ENCODE results near the gene ABCD3. TPM values are rescaled to one million over a fixed set of nuclear protein-coding genes. Genes with fewer than 3 reads are reported as not detected.
A peak's percentile ranks its signal among the peaks of the same experiment; 100 is the strongest.

Gene ABCD3
- total and polyA plus RNA-seq, 2 of the 13 experiments (the other 11 are each of a cell fraction or from before 2014, with no cell fraction given), result 27.5 to 166 TPM

DNA sequence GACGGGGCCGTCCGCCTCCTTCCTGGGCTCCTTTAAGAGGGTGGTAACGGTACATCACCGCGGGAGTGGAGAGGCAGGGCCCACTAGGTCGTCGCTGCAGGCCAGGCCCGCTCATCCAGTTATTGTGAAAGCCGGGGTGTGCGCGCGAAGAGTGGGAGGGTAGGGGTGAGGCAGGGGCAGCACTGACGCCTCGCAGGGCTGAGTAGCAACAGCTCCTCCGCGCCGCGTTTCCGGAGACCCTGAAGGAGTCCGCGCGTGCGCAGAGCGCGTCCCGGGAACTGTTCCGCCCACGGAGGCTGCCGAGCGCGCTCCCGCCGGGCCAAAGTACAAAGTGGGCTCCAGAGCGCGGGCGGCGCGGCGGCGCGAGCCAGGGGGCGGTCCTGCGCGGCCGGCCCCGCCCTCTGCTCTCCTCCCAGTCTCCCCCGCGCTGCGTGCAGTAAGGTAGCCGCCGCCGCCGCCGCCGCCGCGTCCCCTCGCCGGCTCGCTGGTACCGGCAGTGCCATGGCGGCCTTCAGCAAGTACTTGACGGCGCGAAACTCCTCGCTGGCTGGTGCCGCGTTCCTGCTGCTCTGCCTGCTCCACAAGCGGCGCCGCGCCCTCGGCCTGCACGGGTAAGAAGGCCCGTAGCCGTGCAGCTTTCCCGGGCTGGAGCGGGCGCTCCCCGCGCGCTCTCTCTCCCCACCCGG, at the start of gene ABCD3 (continued):
- TF ChIP-seq, protein P1, sequence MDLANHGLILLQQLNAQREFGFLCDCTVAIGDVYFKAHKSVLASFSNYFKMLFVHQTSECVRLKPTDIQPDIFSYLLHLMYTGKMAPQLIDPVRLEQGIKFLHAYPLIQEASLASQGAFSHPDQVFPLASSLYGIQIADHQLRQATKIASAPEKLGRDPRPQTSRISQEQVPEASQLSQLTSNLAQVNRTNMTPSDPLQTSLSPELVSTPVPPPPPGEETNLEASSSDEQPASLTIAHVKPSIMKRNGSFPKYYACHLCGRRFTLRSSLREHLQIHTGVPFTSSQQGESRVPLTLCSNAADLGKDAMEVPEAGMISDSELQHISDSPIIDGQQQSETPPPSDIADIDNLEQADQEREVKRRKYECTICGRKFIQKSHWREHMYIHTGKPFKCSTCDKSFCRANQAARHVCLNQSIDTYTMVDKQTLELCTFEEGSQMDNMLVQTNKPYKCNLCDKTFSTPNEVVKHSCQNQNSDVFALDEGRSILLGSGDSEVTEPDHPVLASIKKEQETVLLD (CRISPR knock-in tag; IDR thresholded peaks at IDR 0.05; ENCODE audit: low read depth), result no peak; the same call in 1 of the 2 replicates
- TF ChIP-seq CBX2 (IDR thresholded peaks at IDR 0.05; ENCODE audit: low read depth, low read length) (no peak), CBX2 (CRISPR knock-in tag; IDR thresholded peaks at IDR 0.05; ENCODE audit: low read depth) (no peak), CHCHD3 (CRISPR knock-in tag; IDR thresholded peaks at IDR 0.05) (no peak), MIER3 (CRISPR knock-in tag; IDR thresholded peaks at IDR 0.05; ENCODE audit: borderline replicate concordance) (0 out of 2 replicates have a peak, but pooled peaks have one; percentile 62), THAP11 (CRISPR knock-in tag; IDR thresholded peaks at IDR 0.05) (peak; percentile 69), ZFP36L2 (CRISPR knock-in tag; IDR thresholded peaks at IDR 0.05) (no peak), KLF13 (CRISPR knock-in tag; IDR thresholded peaks at IDR 0.05) (no peak), ZNF367 (CRISPR knock-in tag; IDR thresholded peaks at IDR 0.05; ENCODE audit: borderline replicate concordance) (no peak), GATAD1 (CRISPR knock-in tag; IDR thresholded peaks at IDR 0.05) (peak; percentile 62; the same call in 1 of the 2 replicates), RBM22 (optimal IDR thresholded peaks at IDR 0.05; ENCODE audit: low read length) (no peak), ZFY (CRISPR knock-in tag; IDR thresholded peaks at IDR 0.05) (peak; percentile 88), PAX8 (CRISPR knock-in tag; IDR thresholded peaks at IDR 0.05; ENCODE audit: borderline replicate concordance) (no peak), TOPORS (CRISPR knock-in tag; IDR thresholded peaks at IDR 0.05) (no peak; the same call in 1 of the 2 replicates), CBX5 (CRISPR knock-in tag; IDR thresholded peaks at IDR 0.05; ENCODE audit: borderline replicate concordance) (peak; percentile 15; the same call in 1 of the 2 replicates), XBP1 (CRISPR knock-in tag; IDR thresholded peaks at IDR 0.05) (no peak), HDAC6 (IDR thresholded peaks at IDR 0.05; ENCODE audit: low read depth, low read length) (no peak), SMARCC2 (IDR thresholded peaks at IDR 0.05) (no peak)
- TF ChIP-seq, protein P2, sequence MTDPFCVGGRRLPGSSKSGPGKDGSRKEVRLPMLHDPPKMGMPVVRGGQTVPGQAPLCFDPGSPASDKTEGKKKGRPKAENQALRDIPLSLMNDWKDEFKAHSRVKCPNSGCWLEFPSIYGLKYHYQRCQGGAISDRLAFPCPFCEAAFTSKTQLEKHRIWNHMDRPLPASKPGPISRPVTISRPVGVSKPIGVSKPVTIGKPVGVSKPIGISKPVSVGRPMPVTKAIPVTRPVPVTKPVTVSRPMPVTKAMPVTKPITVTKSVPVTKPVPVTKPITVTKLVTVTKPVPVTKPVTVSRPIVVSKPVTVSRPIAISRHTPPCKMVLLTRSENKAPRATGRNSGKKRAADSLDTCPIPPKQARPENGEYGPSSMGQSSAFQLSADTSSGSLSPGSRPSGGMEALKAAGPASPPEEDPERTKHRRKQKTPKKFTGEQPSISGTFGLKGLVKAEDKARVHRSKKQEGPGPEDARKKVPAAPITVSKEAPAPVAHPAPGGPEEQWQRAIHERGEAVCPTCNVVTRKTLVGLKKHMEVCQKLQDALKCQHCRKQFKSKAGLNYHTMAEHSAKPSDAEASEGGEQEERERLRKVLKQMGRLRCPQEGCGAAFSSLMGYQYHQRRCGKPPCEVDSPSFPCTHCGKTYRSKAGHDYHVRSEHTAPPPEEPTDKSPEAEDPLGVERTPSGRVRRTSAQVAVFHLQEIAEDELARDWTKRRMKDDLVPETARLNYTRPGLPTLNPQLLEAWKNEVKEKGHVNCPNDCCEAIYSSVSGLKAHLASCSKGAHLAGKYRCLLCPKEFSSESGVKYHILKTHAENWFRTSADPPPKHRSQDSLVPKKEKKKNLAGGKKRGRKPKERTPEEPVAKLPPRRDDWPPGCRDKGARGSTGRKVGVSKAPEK (CRISPR knock-in tag; IDR thresholded peaks at IDR 0.05; ENCODE audit: borderline replicate concordance), result no peak
- TF ChIP-seq, protein P3, sequence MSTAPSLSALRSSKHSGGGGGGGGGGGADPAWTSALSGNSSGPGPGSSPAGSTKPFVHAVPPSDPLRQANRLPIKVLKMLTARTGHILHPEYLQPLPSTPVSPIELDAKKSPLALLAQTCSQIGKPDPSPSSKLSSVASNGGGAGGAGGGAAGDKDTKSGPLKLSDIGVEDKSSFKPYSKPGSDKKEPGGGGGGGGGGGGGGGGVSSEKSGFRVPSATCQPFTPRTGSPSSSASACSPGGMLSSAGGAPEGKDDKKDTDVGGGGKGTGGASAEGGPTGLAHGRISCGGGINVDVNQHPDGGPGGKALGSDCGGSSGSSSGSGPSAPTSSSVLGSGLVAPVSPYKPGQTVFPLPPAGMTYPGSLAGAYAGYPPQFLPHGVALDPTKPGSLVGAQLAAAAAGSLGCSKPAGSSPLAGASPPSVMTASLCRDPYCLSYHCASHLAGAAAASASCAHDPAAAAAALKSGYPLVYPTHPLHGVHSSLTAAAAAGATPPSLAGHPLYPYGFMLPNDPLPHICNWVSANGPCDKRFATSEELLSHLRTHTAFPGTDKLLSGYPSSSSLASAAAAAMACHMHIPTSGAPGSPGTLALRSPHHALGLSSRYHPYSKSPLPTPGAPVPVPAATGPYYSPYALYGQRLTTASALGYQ (CRISPR knock-in tag; IDR thresholded peaks at IDR 0.05), result no peak
- TF ChIP-seq, protein P4, sequence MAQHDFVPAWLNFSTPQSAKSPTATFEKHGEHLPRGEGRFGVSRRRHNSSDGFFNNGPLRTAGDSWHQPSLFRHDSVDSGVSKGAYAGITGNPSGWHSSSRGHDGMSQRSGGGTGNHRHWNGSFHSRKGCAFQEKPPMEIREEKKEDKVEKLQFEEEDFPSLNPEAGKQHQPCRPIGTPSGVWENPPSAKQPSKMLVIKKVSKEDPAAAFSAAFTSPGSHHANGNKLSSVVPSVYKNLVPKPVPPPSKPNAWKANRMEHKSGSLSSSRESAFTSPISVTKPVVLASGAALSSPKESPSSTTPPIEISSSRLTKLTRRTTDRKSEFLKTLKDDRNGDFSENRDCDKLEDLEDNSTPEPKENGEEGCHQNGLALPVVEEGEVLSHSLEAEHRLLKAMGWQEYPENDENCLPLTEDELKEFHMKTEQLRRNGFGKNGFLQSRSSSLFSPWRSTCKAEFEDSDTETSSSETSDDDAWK (CRISPR knock-in tag; IDR thresholded peaks at IDR 0.05), result no peak
- TF ChIP-seq, protein P5, sequence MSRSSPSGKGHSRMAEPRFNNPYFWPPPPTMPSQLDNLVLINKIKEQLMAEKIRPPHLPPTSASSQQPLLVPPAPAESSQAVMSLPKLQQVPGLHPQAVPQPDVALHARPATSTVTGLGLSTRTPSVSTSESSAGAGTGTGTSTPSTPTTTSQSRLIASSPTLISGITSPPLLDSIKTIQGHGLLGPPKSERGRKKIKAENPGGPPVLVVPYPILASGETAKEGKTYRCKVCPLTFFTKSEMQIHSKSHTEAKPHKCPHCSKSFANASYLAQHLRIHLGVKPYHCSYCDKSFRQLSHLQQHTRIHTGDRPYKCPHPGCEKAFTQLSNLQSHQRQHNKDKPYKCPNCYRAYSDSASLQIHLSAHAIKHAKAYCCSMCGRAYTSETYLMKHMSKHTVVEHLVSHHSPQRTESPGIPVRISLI (CRISPR knock-in tag; IDR thresholded peaks at IDR 0.05; ENCODE audit: borderline replicate concordance), result no peak

All from HepG2 (cell line).